ENCODE results near the gene SENP5. TPM values are rescaled to one million over a fixed set of nuclear protein-coding genes. Genes with fewer than 3 reads are reported as not detected.
A peak's percentile ranks its signal among the peaks of the same experiment; 100 is the strongest.

Gene SENP5
- total RNA-seq, 1 experiment from 2014 or later, result 30.2 TPM

DNA sequence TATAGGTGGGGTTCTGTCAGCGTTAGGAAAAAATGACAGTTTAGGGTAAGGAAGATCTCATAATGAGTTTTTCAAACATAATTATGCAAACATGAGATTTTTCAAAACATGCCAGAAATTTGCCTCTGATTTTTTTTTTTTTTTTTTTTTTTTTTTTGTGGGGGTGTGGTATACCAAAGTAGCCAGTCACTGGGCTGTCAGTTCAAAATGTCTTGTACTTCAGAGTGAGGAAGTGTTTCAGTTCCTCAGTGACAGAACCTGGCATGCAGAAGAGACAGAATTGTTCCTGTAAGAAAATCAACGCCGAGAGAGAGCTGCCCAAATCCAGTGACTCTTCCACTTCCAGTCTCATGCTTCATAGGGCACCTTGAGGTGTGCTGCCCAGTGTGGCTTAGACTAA is 64.9 kb downstream of the SENP5 start:
- DNase-seq (ENCODE audit: unreplicated experiment), result no peak
- peaks cover 91% of the 10 kb centered on the region for H3K36me3 Mint-ChIP-seq (ENCODE audit: insufficient read depth, unreplicated experiment)
- TF ChIP-seq, protein P1, sequence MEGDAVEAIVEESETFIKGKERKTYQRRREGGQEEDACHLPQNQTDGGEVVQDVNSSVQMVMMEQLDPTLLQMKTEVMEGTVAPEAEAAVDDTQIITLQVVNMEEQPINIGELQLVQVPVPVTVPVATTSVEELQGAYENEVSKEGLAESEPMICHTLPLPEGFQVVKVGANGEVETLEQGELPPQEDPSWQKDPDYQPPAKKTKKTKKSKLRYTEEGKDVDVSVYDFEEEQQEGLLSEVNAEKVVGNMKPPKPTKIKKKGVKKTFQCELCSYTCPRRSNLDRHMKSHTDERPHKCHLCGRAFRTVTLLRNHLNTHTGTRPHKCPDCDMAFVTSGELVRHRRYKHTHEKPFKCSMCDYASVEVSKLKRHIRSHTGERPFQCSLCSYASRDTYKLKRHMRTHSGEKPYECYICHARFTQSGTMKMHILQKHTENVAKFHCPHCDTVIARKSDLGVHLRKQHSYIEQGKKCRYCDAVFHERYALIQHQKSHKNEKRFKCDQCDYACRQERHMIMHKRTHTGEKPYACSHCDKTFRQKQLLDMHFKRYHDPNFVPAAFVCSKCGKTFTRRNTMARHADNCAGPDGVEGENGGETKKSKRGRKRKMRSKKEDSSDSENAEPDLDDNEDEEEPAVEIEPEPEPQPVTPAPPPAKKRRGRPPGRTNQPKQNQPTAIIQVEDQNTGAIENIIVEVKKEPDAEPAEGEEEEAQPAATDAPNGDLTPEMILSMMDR (IDR thresholded peaks at IDR 0.05; ENCODE audit: unreplicated experiment), result no peak
- H3K4me1 Mint-ChIP-seq (ENCODE audit: insufficient read depth, unreplicated experiment), result no peaks in the 10 kb centered on the region
- H3K27ac Mint-ChIP-seq (ENCODE audit: low read depth, unreplicated experiment), result no peak overlapping the region
- no TSS peak for BruUV-seq (replicated peaks)
- H3K27me3 Mint-ChIP-seq (ENCODE audit: insufficient read depth, unreplicated experiment), result no peaks in the 10 kb centered on the region
- ChIA-PET CTCF (no interaction called here), POLR2A (interaction anchor here (0.9 kb wide), 1 partner anchor 16 kb away, joined by 3 read pairs; no protein-coding TSS in a partner anchor)
- no peaks in the 10 kb centered on the region for H3K9me3 Mint-ChIP-seq (ENCODE audit: unreplicated experiment)
- intact Hi-C loops (cut with micrococcal nuclease), result no loop called here
- no peak overlapping the region for H3K4me3 Mint-ChIP-seq (ENCODE audit: unreplicated experiment)

DNA sequence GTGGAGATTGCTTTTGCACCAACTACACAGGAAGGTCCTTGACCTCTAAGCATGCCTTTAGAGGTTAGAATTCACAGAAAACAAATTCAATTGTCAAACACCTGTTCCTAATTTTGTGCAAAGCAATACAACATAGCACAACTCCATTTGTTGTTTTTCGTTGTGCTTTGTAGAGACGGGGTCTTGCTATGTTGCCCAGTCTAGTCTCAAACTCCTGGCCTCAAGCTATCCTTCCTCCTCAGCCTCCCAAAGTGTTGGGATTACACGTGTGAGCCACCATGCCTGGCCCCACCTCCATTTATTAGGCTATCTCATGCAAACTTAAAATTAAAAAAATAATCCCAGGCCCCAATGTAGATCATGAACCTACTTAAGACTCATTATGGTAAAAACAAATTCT is 68.6 kb downstream of the SENP5 start:
- intact Hi-C loops (cut with micrococcal nuclease), result no loop called here
- H3K4me3 Mint-ChIP-seq (ENCODE audit: unreplicated experiment), result no peak overlapping the region
- TF ChIP-seq, protein P1 (IDR thresholded peaks at IDR 0.05; ENCODE audit: unreplicated experiment), result no peak
- ChIA-PET CTCF (interaction anchor here (0.6 to 1.0 kb wide), 2 partner anchors 327 to 969 kb away, joined by 3 to 4 read pairs; no protein-coding TSS in a partner anchor), POLR2A (no interaction called here)
- H3K27me3 Mint-ChIP-seq (ENCODE audit: insufficient read depth, unreplicated experiment), result no peaks in the 10 kb centered on the region
- TSS peak; percentile 35 for BruUV-seq (replicated peaks)
- no peak for DNase-seq (ENCODE audit: unreplicated experiment)
- H3K9me3 Mint-ChIP-seq (ENCODE audit: unreplicated experiment), result no peaks in the 10 kb centered on the region
- no peaks in the 10 kb centered on the region for H3K4me1 Mint-ChIP-seq (ENCODE audit: insufficient read depth, unreplicated experiment)
- peaks cover 83% of the 10 kb centered on the region for H3K36me3 Mint-ChIP-seq (ENCODE audit: insufficient read depth, unreplicated experiment)
- no peak overlapping the region for H3K27ac Mint-ChIP-seq (ENCODE audit: low read depth, unreplicated experiment)

- POLR2A ChIA-PET, result interaction anchor here (0.6 kb wide), 3 partner anchors 9 to 590 kb away, joined by 3 read pairs; no protein-coding TSS in a partner anchor
- TF ChIP-seq, protein P1 (IDR thresholded peaks at IDR 0.05; ENCODE audit: unreplicated experiment), result no peak
- no TSS peak for BruUV-seq (replicated peaks)
- DNase-seq (ENCODE audit: unreplicated experiment), result no peak
- no peaks in the 10 kb centered on the region for H3K27me3 Mint-ChIP-seq (ENCODE audit: insufficient read depth, unreplicated experiment)
- H3K4me3 Mint-ChIP-seq (ENCODE audit: unreplicated experiment), result no peak overlapping the region
- H3K36me3 Mint-ChIP-seq (ENCODE audit: insufficient read depth, unreplicated experiment), result peaks cover 78% of the 10 kb centered on the region
- CTCF ChIA-PET, result no interaction called here
- H3K9me3 Mint-ChIP-seq (ENCODE audit: unreplicated experiment), result no peaks in the 10 kb centered on the region
- intact Hi-C loops (cut with micrococcal nuclease), result no loop called here
- no peaks in the 10 kb centered on the region for H3K4me1 Mint-ChIP-seq (ENCODE audit: insufficient read depth, unreplicated experiment)
- no peak overlapping the region for H3K27ac Mint-ChIP-seq (ENCODE audit: low read depth, unreplicated experiment)
Measured at GRCh38 chr3:196938124-196938523, 70.4 kb downstream of the SENP5 start.

GRCh38 chr3:196938576-196938975 is 70.9 kb downstream of the SENP5 start:
- POLR2A ChIA-PET, result interaction anchor here (0.6 kb wide), 2 partner anchors 9 to 589 kb away, joined by 3 read pairs; no protein-coding TSS in a partner anchor
- TF ChIP-seq, protein P1 (IDR thresholded peaks at IDR 0.05; ENCODE audit: unreplicated experiment), result no peak

More at GRCh38 chr3:196938576-196938975, 70.9 kb downstream of the SENP5 start:
- no peaks in the 10 kb centered on the region for H3K9me3 Mint-ChIP-seq (ENCODE audit: unreplicated experiment)
- no peak overlapping the region for H3K4me3 Mint-ChIP-seq (ENCODE audit: unreplicated experiment)
- H3K36me3 Mint-ChIP-seq (ENCODE audit: insufficient read depth, unreplicated experiment), result peaks cover 77% of the 10 kb centered on the region
- BruUV-seq (replicated peaks), result no TSS peak
- no peaks in the 10 kb centered on the region for H3K27me3 Mint-ChIP-seq (ENCODE audit: insufficient read depth, unreplicated experiment)
- peak overlapping the region; percentile 19 for H3K27ac Mint-ChIP-seq (ENCODE audit: low read depth, unreplicated experiment)
- H3K4me1 Mint-ChIP-seq (ENCODE audit: insufficient read depth, unreplicated experiment), result no peaks in the 10 kb centered on the region
- CTCF ChIA-PET, result interaction anchor here (0.6 to 0.7 kb wide), 2 partner anchors 12 to 75 kb away, joined by 3 to 4 read pairs; no protein-coding TSS in a partner anchor
- intact Hi-C loops (cut with micrococcal nuclease), result no loop called here
- no peak for DNase-seq (ENCODE audit: unreplicated experiment)

Measured in MCF 10A (cell line).